Measurements from ENCODE around the gene PGLYRP4. TPM values are rescaled to one million over a fixed set of nuclear protein-coding genes. Genes with fewer than 3 reads are reported as not detected.

PGLYRP4 gene
- total RNA-seq, 4 donors from 2014 or later: not detected

DNA sequence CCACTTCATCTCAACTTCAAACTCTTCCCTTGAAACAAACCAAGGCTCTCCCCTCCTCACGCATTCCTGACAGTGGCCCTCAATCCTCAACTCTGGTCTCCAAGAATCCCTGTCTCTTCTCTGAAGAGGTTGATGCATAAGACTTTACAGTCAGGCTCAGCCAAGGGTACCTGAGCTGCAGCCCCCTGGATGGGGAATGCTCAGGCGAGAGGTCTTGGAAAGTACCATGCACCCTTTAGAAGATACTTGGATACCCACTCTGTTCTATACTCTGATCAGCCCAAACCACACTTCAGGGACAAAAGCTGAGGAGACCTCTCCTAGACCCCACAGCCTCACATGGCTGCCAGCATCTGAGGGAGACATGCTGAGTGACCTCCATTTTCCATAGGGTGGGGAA is 35.4 kb downstream of the PGLYRP4 start:
- no peak overlapping the region for H3K4me3 ChIP-seq (replicated peaks in 1 of 3)
- no peaks in the 10 kb centered on the region for H3K9me3 ChIP-seq
- intact Hi-C loops (cut with DNase I): no loop called here
- H3K36me3 ChIP-seq: no peaks in the 10 kb centered on the region
- 72 to 98% methylated on average over 2 of the region's 2 CpGs for WGBS, 2 donors
- DNase-seq: no peak
- no peak for TF ChIP-seq POLR2A (IDR thresholded peaks at IDR 0.05)
- TF ChIP-seq, protein P1, sequence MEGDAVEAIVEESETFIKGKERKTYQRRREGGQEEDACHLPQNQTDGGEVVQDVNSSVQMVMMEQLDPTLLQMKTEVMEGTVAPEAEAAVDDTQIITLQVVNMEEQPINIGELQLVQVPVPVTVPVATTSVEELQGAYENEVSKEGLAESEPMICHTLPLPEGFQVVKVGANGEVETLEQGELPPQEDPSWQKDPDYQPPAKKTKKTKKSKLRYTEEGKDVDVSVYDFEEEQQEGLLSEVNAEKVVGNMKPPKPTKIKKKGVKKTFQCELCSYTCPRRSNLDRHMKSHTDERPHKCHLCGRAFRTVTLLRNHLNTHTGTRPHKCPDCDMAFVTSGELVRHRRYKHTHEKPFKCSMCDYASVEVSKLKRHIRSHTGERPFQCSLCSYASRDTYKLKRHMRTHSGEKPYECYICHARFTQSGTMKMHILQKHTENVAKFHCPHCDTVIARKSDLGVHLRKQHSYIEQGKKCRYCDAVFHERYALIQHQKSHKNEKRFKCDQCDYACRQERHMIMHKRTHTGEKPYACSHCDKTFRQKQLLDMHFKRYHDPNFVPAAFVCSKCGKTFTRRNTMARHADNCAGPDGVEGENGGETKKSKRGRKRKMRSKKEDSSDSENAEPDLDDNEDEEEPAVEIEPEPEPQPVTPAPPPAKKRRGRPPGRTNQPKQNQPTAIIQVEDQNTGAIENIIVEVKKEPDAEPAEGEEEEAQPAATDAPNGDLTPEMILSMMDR (IDR thresholded peaks at IDR 0.05): no peak
- H3K4me1 ChIP-seq: no peaks in the 10 kb centered on the region
- no peaks in the 10 kb centered on the region for H3K27me3 ChIP-seq
- H3K27ac ChIP-seq: no peak overlapping the region

DNA sequence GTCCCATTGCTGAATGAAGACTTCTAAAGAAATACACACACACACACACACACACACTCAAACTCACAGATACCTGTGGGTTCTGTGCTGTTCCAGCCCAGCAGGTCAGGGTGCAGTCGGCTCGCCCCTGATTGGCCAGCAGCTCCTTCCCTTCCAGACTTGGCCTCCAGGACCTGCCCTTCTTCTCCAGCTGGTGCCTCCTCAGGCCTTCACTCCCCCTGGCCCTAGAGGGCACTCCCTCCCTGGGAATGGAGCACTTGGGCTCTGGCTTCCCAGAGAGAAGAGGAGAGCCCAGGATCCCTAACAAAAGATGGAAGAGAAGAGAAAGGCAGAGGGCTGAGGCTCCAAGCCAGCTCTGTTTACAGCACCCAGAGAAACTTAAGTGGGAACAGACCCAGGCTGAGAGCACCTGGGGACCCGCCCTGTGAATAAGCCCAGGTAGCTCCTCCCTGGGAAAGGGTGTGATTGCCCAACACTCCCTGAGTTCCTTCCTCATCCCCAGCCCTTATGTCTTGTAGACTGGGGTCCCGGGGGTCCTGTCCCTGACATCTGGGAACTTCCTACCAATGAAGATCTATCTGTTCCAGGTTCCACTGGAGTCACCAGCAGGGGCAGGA is 36.0 kb downstream of the PGLYRP4 start, which contains the start of gene PGLYRP3:
Gene PGLYRP3, minus strand, starts transcription at position 383 of the 617 bp plus-strand sequence. CDS start 2,287 bp downstream, outside the sequence.
- Histone ChIP-seq H3K4me3 (replicated peaks in 1 of 3) (no peak within 1 kb of the TSS), H3K9me3 (no peaks in the 10 kb centered on the region), H3K4me1 (no peaks in the 10 kb centered on the region), H3K27ac (no peak within 1 kb of the TSS), H3K36me3 (no peaks in the 10 kb centered on the region), H3K27me3 (no peaks in the 10 kb centered on the region)
- intact Hi-C loops (cut with DNase I): no loop called here
- WGBS, 2 donors: 81 to 86% methylated on average over 4 of the region's 4 CpGs
- DNase-seq: no peak
- TF ChIP-seq POLR2A (IDR thresholded peaks at IDR 0.05): no peak
- TF ChIP-seq, protein P1 (IDR thresholded peaks at IDR 0.05): no peak

DNA sequence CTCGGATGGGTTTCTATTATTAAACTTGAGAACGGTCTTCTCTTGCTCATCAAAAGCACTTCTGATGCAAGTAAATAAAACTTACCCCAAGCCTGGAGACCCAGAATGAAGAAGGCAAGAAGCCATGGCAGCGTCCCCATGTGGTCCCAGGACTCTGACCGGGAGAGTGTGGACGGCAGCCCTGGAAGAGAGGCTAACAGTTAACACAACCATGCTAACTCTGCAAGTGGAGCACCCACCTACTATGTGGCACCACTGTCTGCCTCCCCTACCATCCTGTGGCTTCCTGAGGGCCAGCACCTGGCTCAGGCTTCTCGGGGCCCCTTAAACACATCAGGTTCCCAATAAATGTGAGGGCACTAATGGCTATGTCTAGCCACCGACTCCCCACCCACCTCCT is 38.1 kb downstream of the PGLYRP4 start:
- H3K9me3 ChIP-seq: no peaks in the 10 kb centered on the region
- no peak overlapping the region for H3K27ac ChIP-seq
- no peak for TF ChIP-seq POLR2A (IDR thresholded peaks at IDR 0.05)
- TF ChIP-seq, protein P1 (IDR thresholded peaks at IDR 0.05): no peak
- 79 to 83% methylated on average over 7 of the region's 7 CpGs for WGBS, 2 donors
- no peak overlapping the region for H3K4me3 ChIP-seq (replicated peaks in 1 of 3)
- no peaks in the 10 kb centered on the region for H3K27me3 ChIP-seq
- no peaks in the 10 kb centered on the region for H3K36me3 ChIP-seq
- H3K4me1 ChIP-seq: no peaks in the 10 kb centered on the region
- intact Hi-C loops (cut with DNase I): no loop called here
- no peak for DNase-seq

DNA sequence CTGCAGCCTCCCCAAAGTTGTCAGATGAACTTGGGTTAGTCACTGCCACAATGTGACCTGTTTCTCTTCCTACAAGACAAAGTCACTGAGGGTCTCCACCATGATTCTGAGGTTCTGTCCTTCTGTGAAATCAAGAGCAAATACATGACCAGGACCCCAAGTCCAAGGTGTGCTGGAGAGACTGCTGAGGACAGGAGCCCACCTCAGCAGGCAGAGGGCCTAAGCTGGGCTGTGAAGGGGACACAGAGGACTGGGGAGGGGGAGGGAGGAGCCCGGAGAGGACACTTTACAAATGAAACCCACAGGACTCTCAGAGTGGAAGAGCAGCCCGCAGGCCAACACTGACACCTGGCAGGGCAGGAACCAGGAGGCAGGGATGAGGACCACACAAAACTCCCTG is 39.2 kb downstream of the PGLYRP4 start:
- intact Hi-C loops (cut with DNase I): no loop called here
- no peaks in the 10 kb centered on the region for H3K4me1 ChIP-seq
- no peak overlapping the region for H3K4me3 ChIP-seq (replicated peaks in 1 of 3)
- H3K36me3 ChIP-seq: no peaks in the 10 kb centered on the region
- no peaks in the 10 kb centered on the region for H3K9me3 ChIP-seq
- H3K27ac ChIP-seq: no peak overlapping the region
- 59 to 64% methylated on average over 2 of the region's 2 CpGs for WGBS, 2 donors
- no peaks in the 10 kb centered on the region for H3K27me3 ChIP-seq
- DNase-seq: no peak
- no peak for TF ChIP-seq POLR2A (IDR thresholded peaks at IDR 0.05)
- TF ChIP-seq, protein P1 (IDR thresholded peaks at IDR 0.05): no peak

DNA sequence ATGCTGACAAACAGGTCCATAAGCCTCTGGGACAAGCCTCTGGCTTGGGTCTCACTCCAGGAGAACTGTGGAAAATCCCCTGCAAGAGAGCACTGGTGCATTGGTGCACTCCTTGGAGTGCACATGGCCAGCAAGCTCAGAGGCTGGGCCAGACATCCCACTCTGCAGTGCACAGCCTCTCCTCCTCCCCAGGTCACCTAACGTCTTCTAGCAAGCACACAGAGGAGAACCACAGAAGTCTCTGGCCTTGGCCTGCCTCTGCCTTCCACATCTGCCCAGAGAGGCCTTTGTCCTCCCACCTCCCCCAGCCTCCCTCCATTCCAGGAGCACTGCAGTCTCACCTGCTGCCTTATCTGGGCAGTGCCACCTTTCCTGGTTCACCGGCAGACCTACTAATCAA is 40.1 kb downstream of the PGLYRP4 start:
- no peaks in the 10 kb centered on the region for H3K9me3 ChIP-seq
- H3K27me3 ChIP-seq: no peaks in the 10 kb centered on the region
- H3K27ac ChIP-seq: no peak overlapping the region
- H3K4me1 ChIP-seq: no peaks in the 10 kb centered on the region
- H3K4me3 ChIP-seq (replicated peaks in 1 of 3): no peak overlapping the region
- TF ChIP-seq, protein P1 (IDR thresholded peaks at IDR 0.05): no peak
- no peak for TF ChIP-seq POLR2A (IDR thresholded peaks at IDR 0.05)
- intact Hi-C loops (cut with DNase I): no loop called here
- DNase-seq: no peak
- WGBS, 2 donors: 66 to 98% methylated on average over 2 of the region's 2 CpGs
- no peaks in the 10 kb centered on the region for H3K36me3 ChIP-seq

Data from thyroid gland (tissue), 4 donors.